Dedifferentiated amniotic fluid mesenchymal stem cell (primary cell): Measurements from ENCODE around the gene SMYD3.
"Not testable (repeated sequence)": the region's sequence is repeated elsewhere in the genome, so short reads cannot be mapped to it uniquely, and the experiment has no call there.

Source experiments
- DNase-seq: peaks from one replicate; pipeline ENCODE4 v3.0.0-alpha.2; 2016; ENCODE audit errors: extremely low spot score

SMYD3 gene

DNA sequence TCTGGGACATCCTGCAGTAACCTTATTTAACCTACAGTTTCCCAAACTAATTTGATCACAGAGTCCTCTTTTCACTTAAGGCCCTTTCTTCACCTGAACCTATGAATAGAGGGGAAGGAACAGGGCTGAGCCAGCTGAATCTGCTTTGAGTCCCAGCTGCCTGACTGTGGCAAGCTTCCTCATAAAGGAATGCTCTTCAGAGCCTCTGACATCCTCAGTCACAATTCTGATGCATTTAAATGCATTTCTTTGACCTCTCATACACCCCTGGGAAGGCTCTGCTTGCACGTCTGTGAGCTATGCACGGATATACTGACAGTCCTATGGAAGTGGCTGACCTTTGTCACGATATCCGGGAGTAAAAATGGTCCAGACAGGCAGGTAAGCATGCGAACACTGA is 673.1 kb downstream of the SMYD3 start:
- DNase-seq, result no peak

DNA sequence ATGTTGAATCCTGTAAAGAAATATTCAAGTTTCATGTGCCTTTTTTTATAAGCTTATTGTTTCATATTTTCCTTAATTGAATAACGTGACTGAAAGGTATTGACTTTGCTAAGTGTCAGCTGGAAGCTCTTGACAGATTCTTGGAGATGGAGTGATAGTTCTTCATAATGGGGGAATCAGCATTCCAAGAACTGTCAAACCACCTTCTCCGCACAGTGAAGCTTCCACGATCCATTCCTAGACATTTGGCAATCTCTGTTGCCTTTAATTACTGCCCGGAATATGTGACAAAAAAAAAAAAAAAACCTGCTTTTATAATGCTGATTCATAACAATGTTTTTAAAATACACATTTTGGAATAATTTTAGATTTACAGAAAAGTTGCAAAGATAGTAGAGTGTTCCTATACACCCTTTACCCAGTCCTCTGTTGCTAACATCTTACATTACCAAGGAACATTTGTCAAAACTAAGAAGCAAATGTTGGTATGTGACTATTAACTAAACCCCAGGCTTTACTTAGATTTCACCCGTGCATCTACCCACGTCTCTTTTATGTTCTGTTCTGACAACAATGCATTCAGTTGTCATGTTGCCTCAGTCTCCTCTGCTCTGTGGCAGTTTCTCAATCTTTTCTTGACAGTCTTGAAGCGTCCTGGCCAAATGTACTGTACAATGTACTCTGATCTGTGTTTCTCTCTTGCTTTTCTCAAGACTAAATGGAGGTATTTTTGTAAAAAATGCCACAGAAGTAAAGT is 674.1 kb downstream of the SMYD3 start:
- DNase-seq, result no peak

DNA sequence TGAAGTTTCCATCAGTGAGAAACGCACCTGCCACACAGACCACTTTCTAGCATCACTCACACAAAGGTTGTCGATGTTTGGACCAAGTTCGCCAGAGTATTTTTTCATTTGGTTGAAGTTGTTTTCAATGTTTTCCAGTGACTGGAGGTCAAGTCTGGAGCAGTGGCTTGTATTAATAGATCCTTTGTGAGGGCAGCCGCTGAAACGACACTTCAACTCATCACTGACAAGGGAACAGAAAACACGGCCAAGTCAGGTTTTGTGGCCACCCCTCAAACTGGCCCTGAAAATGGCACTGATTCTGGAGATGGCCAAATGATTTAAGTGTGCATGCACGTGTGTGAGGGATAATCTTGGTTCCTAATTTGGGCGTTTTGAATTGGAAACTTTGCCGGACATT is 675.6 kb downstream of the SMYD3 start:
- DNase-seq, result no peak

DNA sequence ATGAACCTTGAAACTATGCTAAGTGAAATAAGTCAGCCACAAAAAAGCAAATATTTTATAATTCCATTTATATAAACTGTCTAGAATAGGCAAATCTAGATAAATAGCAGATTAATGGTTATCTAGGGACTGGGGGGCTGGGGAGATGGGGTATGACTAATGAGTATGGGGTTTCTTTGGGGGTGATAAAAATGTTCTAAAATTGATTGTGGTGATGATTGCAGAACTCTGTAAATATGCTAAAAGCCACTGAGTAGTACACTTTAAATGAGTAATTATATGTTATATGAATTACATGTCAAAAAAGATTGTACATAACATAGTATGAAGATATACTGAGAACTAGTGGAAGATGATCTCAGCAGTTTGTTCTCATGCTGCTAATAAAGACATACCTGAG is 677.3 kb downstream of the SMYD3 start:
- DNase-seq, result no peak

GRCh38 chr1:245829194-245829593 is 677.9 kb downstream of the SMYD3 start:
- no peak for DNase-seq

DNA sequence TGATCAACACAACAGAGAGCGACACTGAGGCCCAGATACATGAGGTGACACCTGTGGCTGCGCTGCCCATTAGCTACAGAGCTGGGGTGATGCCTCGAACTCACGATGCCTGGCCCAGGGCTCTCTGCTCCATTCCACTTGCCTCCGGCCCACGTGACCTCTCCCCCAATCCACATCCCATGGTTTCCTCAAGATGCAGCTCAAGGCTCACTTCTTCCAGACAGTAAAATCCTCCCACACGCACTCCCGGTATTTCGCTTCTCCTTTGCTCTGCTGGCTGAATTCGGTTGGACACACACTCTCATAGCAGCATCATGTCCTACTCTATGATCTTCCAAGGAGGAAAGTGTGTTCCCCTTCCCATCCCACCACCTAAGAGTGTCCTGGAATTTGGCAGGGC is 679.8 kb downstream of the SMYD3 start:
- DNase-seq, result no peak

DNA sequence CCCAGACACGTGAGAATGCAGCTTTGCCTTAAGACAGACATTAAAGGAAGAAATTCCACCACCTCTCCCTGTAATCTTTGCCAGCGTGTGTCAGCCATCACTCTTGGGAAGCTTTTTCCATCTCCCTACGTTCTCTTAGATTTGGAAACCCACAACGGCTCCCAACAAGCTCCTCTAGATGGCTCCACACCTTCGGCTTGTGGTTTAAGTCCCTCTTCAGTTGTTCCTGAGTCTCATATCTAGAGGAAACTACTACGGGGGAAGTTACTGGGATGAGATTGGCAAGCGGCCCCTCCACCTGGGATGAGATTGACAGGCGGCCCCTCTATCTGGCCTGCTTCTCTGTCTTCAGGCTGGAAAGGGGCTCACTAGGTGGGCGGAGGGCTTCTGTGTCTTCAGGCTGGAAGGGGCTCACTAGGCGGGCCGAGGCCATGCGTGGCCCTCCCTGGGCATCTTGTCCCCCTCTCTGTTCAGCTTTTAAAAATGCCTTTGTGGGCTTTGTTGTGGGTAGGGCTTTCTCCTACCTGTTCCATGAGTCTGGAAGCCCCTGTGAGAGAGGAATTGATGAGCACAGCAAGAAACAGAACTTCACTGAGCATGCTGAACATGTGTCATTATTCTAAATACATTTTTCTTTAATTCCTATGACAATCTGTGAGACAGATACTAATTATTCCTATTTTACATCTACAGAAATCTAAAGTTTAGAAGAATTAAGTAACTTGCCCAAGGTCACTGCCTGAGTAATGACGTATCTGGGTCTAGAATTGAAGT is 681.8 kb downstream of the SMYD3 start:
- no peak for DNase-seq

GRCh38 chr1:245823408-245824147 is 683.5 kb downstream of the SMYD3 start:
- DNase-seq, result no peak

DNA sequence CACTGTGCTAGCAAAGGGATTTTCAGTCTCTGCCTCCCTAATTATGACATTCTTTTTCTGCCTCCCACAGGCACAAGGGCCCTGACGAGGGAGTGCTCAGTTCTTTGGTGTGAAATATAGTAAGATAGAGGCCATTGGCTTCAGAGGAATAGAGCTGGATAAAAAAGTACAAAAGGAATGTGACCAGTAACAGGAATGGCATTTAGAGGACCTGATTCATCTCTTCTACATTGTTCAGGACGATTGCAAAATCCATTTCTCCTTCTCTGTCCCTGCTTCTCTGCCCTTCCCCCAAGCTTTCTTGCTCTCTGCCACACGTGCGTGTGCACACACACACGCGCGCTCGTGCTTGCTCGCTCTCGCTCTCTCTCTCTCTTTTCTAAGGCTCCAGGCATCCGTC is 684.1 kb downstream of the SMYD3 start:
- peak; percentile 80 for DNase-seq

- not testable (repeated sequence) for DNase-seq
Observed at GRCh38 chr1:245818363-245818762, 688.7 kb downstream of the SMYD3 start.

DNA sequence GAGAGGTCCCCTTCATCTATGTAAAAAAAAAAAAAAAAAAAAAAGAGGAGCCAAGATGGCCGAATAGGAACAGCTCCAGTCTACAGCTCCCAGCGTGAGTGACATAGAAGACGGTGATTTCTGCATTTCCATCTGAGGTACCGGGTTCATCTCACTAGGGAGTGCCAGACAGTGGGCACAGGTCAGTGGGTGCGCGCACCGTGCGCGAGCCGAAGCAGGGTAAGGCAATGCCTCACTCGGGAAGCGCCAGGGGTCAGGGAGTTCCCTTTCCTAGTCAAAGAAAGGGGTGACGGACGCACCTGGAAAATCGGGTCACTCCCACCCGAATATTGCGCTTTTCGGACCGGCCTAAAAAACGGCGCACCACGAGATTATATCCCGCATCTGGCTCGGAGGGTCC is 690.6 kb downstream of the SMYD3 start:
- not testable (repeated sequence) for DNase-seq

DNA sequence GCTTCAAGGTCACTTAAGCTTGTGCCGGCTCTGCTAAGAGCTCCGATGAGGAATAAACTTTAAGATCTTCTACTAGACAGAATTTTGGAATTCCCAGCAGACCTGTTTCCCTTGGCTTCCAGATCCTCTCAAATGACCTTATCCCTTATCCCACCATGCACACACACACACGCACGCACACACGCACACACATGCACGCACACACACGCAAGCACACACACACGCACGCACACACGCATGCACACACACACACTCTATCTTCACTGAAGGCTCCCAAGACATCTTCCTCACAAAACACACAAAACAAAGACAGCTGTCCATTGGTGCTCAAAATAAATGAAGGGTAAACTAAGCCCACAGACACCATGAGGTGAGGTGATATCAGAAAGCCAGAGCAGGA is 692.4 kb downstream of the SMYD3 start:
- no peak for DNase-seq

GRCh38 chr1:245812278-245812677 is 694.8 kb downstream of the SMYD3 start:
- no peak for DNase-seq

- DNase-seq, result no peak
Observed at GRCh38 chr1:245810789-245811337, 696.2 kb downstream of the SMYD3 start.

GRCh38 chr1:245810181-245810769 is 696.8 kb downstream of the SMYD3 start:
- no peak for DNase-seq

- no peak for DNase-seq
Observed at GRCh38 chr1:245809361-245809760, 697.7 kb downstream of the SMYD3 start.

GRCh38 chr1:245807954-245808719 is 698.9 kb downstream of the SMYD3 start:
- DNase-seq, result no peak

DNA sequence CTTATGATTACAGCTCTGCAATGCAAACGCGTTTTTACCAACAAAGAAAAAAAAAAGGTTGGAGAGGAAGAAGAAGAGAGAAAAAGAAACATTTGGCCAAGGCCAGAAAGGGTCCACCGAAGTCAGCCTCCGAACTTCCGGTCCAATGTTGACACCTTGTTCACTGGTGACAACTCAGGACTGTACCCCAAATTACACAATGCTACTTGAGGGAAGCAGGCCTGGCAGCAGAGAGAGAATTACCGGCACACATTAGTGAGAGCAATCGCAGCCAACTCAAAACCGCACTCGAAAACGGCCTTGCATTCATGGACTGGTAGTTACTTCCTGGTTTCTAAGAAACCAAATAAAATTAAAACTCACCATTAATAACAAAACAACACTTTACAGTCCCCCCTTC is 699.8 kb downstream of the SMYD3 start:
- no peak for DNase-seq

DNA sequence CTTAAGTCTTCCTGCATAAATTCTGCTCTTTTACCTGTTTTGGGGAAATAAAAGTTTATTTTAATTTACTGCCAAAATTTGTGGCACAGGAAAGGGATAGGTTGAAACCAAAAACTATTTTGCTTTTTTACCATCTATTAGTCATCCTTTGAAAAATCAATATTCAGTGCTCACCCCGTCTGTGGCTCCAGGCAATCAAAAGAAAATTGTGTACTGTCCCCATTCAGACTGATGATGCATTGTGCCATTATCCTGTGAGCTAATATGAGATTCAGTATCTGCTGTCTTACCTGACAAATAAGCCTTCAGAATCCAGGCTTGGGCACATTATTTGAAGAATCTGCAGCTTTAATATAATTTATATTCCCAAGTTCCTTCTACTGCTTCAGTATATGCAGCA is 701.5 kb downstream of the SMYD3 start:
- no peak for DNase-seq

DNA sequence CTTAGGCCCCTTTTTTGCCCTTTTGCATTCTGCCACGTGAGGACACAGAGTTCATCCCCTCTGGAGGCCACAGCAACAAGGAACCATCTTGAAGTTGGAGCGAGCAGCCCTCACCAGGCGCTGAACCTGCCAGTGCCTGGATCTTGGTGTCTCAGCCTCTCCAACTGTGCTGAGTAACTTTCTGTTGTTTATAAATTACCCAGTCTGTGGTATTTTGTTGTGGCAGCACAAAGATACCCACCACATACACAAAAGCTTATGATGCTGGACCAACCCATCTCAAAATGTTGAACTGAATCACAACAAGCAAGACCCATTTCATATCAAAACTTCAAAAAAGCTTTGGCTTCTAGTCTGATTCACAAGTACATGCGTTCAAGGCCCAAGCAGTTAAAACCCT is 702.4 kb downstream of the SMYD3 start:
- DNase-seq, result no peak

DNA sequence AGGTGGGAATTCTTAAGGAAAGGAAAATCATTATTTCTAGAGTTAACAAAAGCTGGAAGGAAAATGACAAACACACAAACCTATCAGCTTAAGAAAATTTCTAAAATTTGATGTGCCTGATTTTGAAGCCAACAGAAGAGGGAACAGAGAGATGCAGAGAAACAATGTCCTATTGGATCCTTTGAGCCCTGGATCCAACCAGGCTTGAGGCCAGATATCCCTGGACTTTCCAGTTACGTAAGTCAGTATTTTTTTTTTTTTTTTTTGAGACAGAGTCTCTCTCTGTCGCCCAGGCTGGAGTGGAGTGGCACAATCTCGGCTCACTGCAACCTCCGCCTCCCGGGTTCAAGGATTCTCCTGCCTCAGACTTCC is 703.4 kb downstream of the SMYD3 start:
- no peak for DNase-seq
